Esophagus muscularis mucosa (tissue), 4 donors: ENCODE data around the gene IL17B.

Experiments used
- CTCF ChIP-seq, 3 experiments: fragments of 200-600 bp in 2 of 3; fragments of 450-650 bp in 1 of 3; sonication (generic) in 2 of 3; IDR thresholded peaks; one replicate each; pipeline ENCODE4 v1.5.1; 2017 to 2019; ENCODE audit warnings: antibody characterized with exemption in 3 of 3, mild to moderate bottlenecking in 2 of 3, moderate library complexity in 1 of 3
- EP300 ChIP-seq: sonication (generic); formaldehyde crosslinking; IDR thresholded peaks from one replicate; pipeline ENCODE4 v1.6.1; 2017; ENCODE audit warnings: antibody characterized with exemption
- POLR2A ChIP-seq: fragments of 450-650 bp; IDR thresholded peaks from one replicate; pipeline ENCODE4 v1.6.1; 2017; ENCODE audit warnings: antibody characterized with exemption, moderate library complexity, mild to moderate bottlenecking, low read depth
- POLR2AphosphoS5 ChIP-seq, 2 donors: sonication (generic); formaldehyde crosslinking; IDR thresholded peaks; one replicate each; pipeline ENCODE4 v1.6.1; 2017; ENCODE audit warnings: antibody characterized with exemption in 2 of 2

GRCh38 chr5:149362541-149362940, 16.6 kb downstream of the IL17B start:
- TF ChIP-seq POLR2A = no peak
- TF ChIP-seq CTCF (IDR thresholded peaks at IDR 0.05) = no peak
- TF ChIP-seq POLR2AphosphoS5 (IDR thresholded peaks at IDR 0.05) = no peak
- TF ChIP-seq EP300 = no peak
